Astrocyte (in vitro differentiated cells and primary cell): ENCODE measurements around the gene HNF1B. TPM values are rescaled to one million over a fixed set of nuclear protein-coding genes. Genes with fewer than 3 reads are reported as not detected.

Experiments used
- DNase-seq: peaks from one replicate; pipeline ENCODE4 v3.0.0-alpha.2; 2010; ENCODE audit warnings: low read depth
- FAIRE-seq: peaks from 2 replicates; lab custom pipeline; 2011; peaks lifted over from hg19 to GRCh38; lab: Jason Lieb, UNC
- H2AFZ ChIP-seq: 2 replicates; pipeline ENCODE4 v1.6.0; 2012; ENCODE audit warnings: low read depth, low read length, inconsistent platforms
- H3K27ac ChIP-seq: 2 replicates; pipeline ENCODE4 v1.5.1; 2011; ENCODE audit warnings: low read depth, low read length, inconsistent platforms
- H3K27me3 ChIP-seq: 2 replicates; pipeline ENCODE4 v1.6.0; 2011; ENCODE audit warnings: low read length, inconsistent platforms; ENCODE audit not compliant: insufficient read depth
- H3K36me3 ChIP-seq: 2 replicates; pipeline ENCODE4 v1.5.1; 2011; ENCODE audit warnings: low read length, inconsistent platforms; ENCODE audit not compliant: insufficient read depth
- H3K4me1 ChIP-seq: 2 replicates; pipeline ENCODE4 v1.5.1; 2011; ENCODE audit warnings: low read length, inconsistent platforms; ENCODE audit not compliant: insufficient read depth
- H3K4me2 ChIP-seq: 2 replicates; pipeline ENCODE4 v1.6.0; 2012; ENCODE audit warnings: low read length, inconsistent platforms
- H3K4me3 ChIP-seq: 2 replicates; pipeline ENCODE4 v1.5.1; 2011; ENCODE audit warnings: low read depth, mild to moderate bottlenecking, low read length, inconsistent platforms; ENCODE audit not compliant: insufficient read depth
- H3K79me2 ChIP-seq: 2 replicates; pipeline ENCODE4 v1.6.0; 2012; ENCODE audit warnings: mild to moderate bottlenecking, low read length, inconsistent platforms; ENCODE audit not compliant: insufficient read depth
- H3K9ac ChIP-seq: 2 replicates; pipeline ENCODE4 v1.6.0; 2012; ENCODE audit warnings: mild to moderate bottlenecking, low read length, inconsistent platforms
- H3K9me3 ChIP-seq: 2 replicates; pipeline ENCODE4 v1.5.1; 2012; ENCODE audit warnings: low read depth, mild to moderate bottlenecking, low read length, inconsistent platforms; ENCODE audit not compliant: insufficient read depth
- H4K20me1 ChIP-seq: 2 replicates; pipeline ENCODE4 v1.6.0; 2012; ENCODE audit warnings: low read length, inconsistent platforms; ENCODE audit not compliant: insufficient read depth
- H3K27ac Mint-ChIP-seq: one replicate; pipeline ENCODE4 v1.8.0; 2021; ENCODE audit warnings: mild to moderate bottlenecking, mixed read lengths; ENCODE audit not compliant: unreplicated experiment
- H3K27me3 Mint-ChIP-seq: one replicate; pipeline ENCODE4 v1.8.0; 2021; ENCODE audit warnings: low read depth, mixed read lengths; ENCODE audit not compliant: unreplicated experiment
- H3K36me3 Mint-ChIP-seq: one replicate; pipeline ENCODE4 v1.8.0; 2021; ENCODE audit warnings: low read depth, mixed read lengths; ENCODE audit not compliant: unreplicated experiment
- H3K4me1 Mint-ChIP-seq: one replicate; pipeline ENCODE4 v1.8.0; 2021; ENCODE audit warnings: low read depth, mixed read lengths; ENCODE audit not compliant: unreplicated experiment
- H3K4me3 Mint-ChIP-seq: one replicate; pipeline ENCODE4 v1.8.0; 2021; ENCODE audit warnings: mild to moderate bottlenecking, moderate library complexity, mixed read lengths; ENCODE audit not compliant: unreplicated experiment
- H3K9me3 Mint-ChIP-seq: one replicate; pipeline ENCODE4 v1.8.0; 2021; ENCODE audit warnings: mild to moderate bottlenecking, mixed read lengths; ENCODE audit not compliant: unreplicated experiment
- CTCF ChIP-seq: IDR thresholded peaks from 2 replicates; pipeline ENCODE4 v1.5.1; 2011; ENCODE audit warnings: low read depth, mild to moderate bottlenecking, inconsistent platforms, low read length, moderate library complexity; ENCODE audit not compliant: insufficient read depth
- EZH2 ChIP-seq: IDR thresholded peaks from 2 replicates; pipeline ENCODE4 v1.6.1; 2012; ENCODE audit warnings: mild to moderate bottlenecking, low read length, inconsistent platforms; ENCODE audit not compliant: insufficient read depth
- total RNA-seq: library from RNA; stranded (reverse); gene quantifications from 2 replicates; pipeline ENCODE4 v1.2.1, GENCODE V29; 2021

Gene HNF1B
- total RNA-seq, 1 donor from 2014 or later: 15.6 TPM

- no peaks in the 10 kb centered on the region for H3K9me3 ChIP-seq
- Mint-ChIP-seq H3K9me3 (peaks cover 2% of the 10 kb centered on the region), H3K36me3 (peaks cover 3% of the 10 kb centered on the region), H3K27me3 (peaks cover 2% of the 10 kb centered on the region), H3K4me1 (no peaks in the 10 kb centered on the region), H3K4me3 (no peak overlapping the region), H3K27ac (no peak overlapping the region)
- H3K36me3 ChIP-seq: no peaks in the 10 kb centered on the region
- H3K9ac ChIP-seq: no peak overlapping the region
- no peak for FAIRE-seq
- H3K4me1 ChIP-seq: no peaks in the 10 kb centered on the region
- H3K4me3 ChIP-seq: no peak overlapping the region
- H3K79me2 ChIP-seq: no peaks in the 10 kb centered on the region
- H4K20me1 ChIP-seq: no peaks in the 10 kb centered on the region
- DNase-seq: no peak
- no peak overlapping the region for H3K27ac ChIP-seq
- H2AFZ ChIP-seq: no peak overlapping the region
- TF ChIP-seq EZH2 (no peak), CTCF (no peak)
- H3K4me2 ChIP-seq: no peak overlapping the region
- H3K27me3 ChIP-seq: peaks cover 3% of the 10 kb centered on the region
Measured at GRCh38 chr17:37678036-37678435, 66.8 kb downstream of the HNF1B start.

- Mint-ChIP-seq H3K4me1 (peaks cover 7% of the 10 kb centered on the region), H3K9me3 (peaks cover 2% of the 10 kb centered on the region), H3K27ac (no peak overlapping the region), H3K36me3 (peaks cover 3% of the 10 kb centered on the region), H3K4me3 (no peak overlapping the region), H3K27me3 (peaks cover 2% of the 10 kb centered on the region)
- Histone ChIP-seq H3K4me3 (no peak overlapping the region), H3K36me3 (no peaks in the 10 kb centered on the region), H3K79me2 (no peaks in the 10 kb centered on the region), H3K27me3 (peaks cover 3% of the 10 kb centered on the region), H3K9ac (no peak overlapping the region), H3K4me2 (no peak overlapping the region), H2AFZ (no peak overlapping the region), H3K4me1 (peaks cover 7% of the 10 kb centered on the region), H4K20me1 (no peaks in the 10 kb centered on the region), H3K27ac (no peak overlapping the region), H3K9me3 (no peaks in the 10 kb centered on the region)
- no peak for DNase-seq
- TF ChIP-seq CTCF (no peak), EZH2 (no peak)
- FAIRE-seq: no peak
Measured at GRCh38 chr17:37677021-37677420, 67.8 kb downstream of the HNF1B start.

GRCh38 chr17:37676115-37676925, 68.5 kb downstream of the HNF1B start:
- Histone ChIP-seq H2AFZ (no peak overlapping the region), H3K9me3 (no peaks in the 10 kb centered on the region), H3K36me3 (no peaks in the 10 kb centered on the region), H3K9ac (no peak overlapping the region), H3K27me3 (peaks cover 3% of the 10 kb centered on the region), H3K4me3 (no peak overlapping the region), H3K4me2 (no peak overlapping the region), H3K27ac (no peak overlapping the region), H4K20me1 (no peaks in the 10 kb centered on the region), H3K79me2 (no peaks in the 10 kb centered on the region), H3K4me1 (peaks cover 14% of the 10 kb centered on the region)
- no peak overlapping the region for H3K4me3 Mint-ChIP-seq
- peaks cover 11% of the 10 kb centered on the region for H3K4me1 Mint-ChIP-seq
- peaks cover 2% of the 10 kb centered on the region for H3K27me3 Mint-ChIP-seq
- no peak for FAIRE-seq
- H3K36me3 Mint-ChIP-seq: peaks cover 3% of the 10 kb centered on the region
- no peak for TF ChIP-seq CTCF
- TF ChIP-seq EZH2: no peak
- no peak overlapping the region for H3K27ac Mint-ChIP-seq
- peaks cover 2% of the 10 kb centered on the region for H3K9me3 Mint-ChIP-seq
- DNase-seq: no peak
